Tibial nerve (tissue), 4 donors: ENCODE data around the gene RTN4. TPM values are rescaled to one million over a fixed set of nuclear protein-coding genes. Genes with fewer than 3 reads are reported as not detected.
A peak's percentile ranks its signal among the peaks of the same experiment; 100 is the strongest.

Source experiments
- DNase-seq, 2 donors: peaks; one replicate each; pipeline ENCODE4 v3.0.0-alpha.2; 2019; ENCODE audit warnings: low spot score in 2 of 2
- H3K27ac ChIP-seq, 4 donors: fragments of 200-600 bp; sonication (generic) in 3 of 4; one replicate each; pipeline ENCODE4 v1.5.1; 2017 to 2019; ENCODE audit warnings: mild to moderate bottlenecking in 1 of 4
- H3K27me3 ChIP-seq, 2 donors: fragments of 200-600 bp; sonication (generic) in 1 of 2; one replicate each; pipeline versions ENCODE4 v1.5.1 to v1.6.0; 2017 to 2019
- H3K36me3 ChIP-seq, 3 donors: fragments of 200-600 bp; sonication (generic); one replicate each; pipeline ENCODE4 v1.5.1; 2018 to 2019
- H3K4me1 ChIP-seq, 4 donors: fragments of 200-600 bp; sonication (generic) in 3 of 4; one replicate each; pipeline ENCODE4 v1.5.1; 2017 to 2019
- H3K4me3 ChIP-seq, 4 donors: fragments of 200-600 bp; sonication (generic) in 3 of 4; one replicate each; pipeline ENCODE4 v1.5.1; 2017 to 2019; ENCODE audit warnings: mild to moderate bottlenecking in 1 of 4, moderate library complexity in 1 of 4
- H3K9me3 ChIP-seq, 4 donors: fragments of 200-600 bp; sonication (generic) in 3 of 4; one replicate each; pipeline ENCODE4 v1.5.1; 2017 to 2019
- EP300 ChIP-seq, 2 donors: sonication (generic); formaldehyde crosslinking; IDR thresholded peaks; one replicate each; pipeline ENCODE4 v1.6.1; 2017; ENCODE audit warnings: antibody characterized with exemption in 2 of 2, mild to moderate bottlenecking in 1 of 2
- POLR2A ChIP-seq, 2 donors: fragments of 450-650 bp; IDR thresholded peaks; one replicate each; pipeline ENCODE4 v1.6.1; 2017; ENCODE audit warnings: antibody characterized with exemption in 2 of 2, mild to moderate bottlenecking in 2 of 2, moderate library complexity in 2 of 2
- WGBS, 2 donors: methylation state at CpG; one replicate each; pipeline ENCODE4 v1.1.5; 2018; 5-methylcytosine and 5-hydroxymethylcytosine counted together
- total RNA-seq, 4 donors: library from RNA; depleted of rRNA; stranded (reverse); fragments of >200 nt; gene quantifications; one replicate each; pipeline ENCODE4 v1.1.0, GENCODE V29; 2016
- TF ChIP-seq, protein P1 (sequence below), 5 experiments: fragments of 200-600 bp in 3 of 5; fragments of 450-650 bp in 2 of 5; sonication (generic) in 3 of 5; IDR thresholded peaks; one replicate each; pipeline ENCODE4 v1.5.1; 2016 to 2019; ENCODE audit warnings: antibody characterized with exemption in 5 of 5, mild to moderate bottlenecking in 3 of 5, moderate library complexity in 2 of 5

Gene RTN4
- total RNA-seq, 4 donors from 2014 or later: 232 to 245 (median 243) TPM

DNA sequence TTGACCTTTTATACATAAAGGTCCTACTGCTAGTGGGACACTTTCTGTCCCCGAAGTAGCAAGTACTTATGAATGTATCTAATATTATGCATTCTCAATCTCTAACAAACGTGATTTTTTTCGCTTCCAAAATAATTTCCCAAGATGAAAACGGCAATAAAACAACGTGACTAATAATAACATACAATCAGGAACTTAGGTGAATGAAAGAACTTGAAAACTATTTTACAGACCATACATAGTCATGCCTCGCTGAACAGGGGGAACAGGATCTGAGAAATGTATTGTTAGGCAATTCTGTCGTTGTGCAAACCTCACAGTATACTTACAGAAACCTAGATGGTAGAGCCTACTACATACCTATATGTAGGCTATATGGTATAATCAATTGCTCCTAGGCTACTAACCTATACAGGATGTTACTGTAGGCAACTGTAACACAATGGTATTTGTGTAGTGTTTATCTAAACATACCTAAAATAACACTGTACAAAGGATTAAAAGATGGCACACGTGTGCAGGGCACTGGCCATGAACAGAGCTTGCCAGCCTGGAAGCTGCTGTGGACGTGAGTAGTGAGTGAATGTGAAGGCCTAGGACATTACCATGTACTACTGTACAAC lies 2.5 kb downstream of the RTN4 start:
- H3K27ac ChIP-seq: peak overlapping the region; percentile 97 to 99 (median 99)
- H3K27me3 ChIP-seq: no peaks in the 10 kb centered on the region
- TF ChIP-seq POLR2A (IDR thresholded peaks at IDR 0.05) (no peak), EP300 (IDR thresholded peaks at IDR 0.05) (peak in 1 of 2 donors; percentile 24)
- H3K9me3 ChIP-seq: no peaks in the 10 kb centered on the region
- no peaks in the 10 kb centered on the region for H3K36me3 ChIP-seq
- H3K4me3 ChIP-seq: peak overlapping the region; percentile 71 to 98 (median 94)
- H3K4me1 ChIP-seq: peaks cover 0 to 65% (median 24%) of the 10 kb centered on the region in 4 donors
- 8 to 9% methylated on average over 9 of the region's 9 CpGs for WGBS, 2 donors
- no peak for DNase-seq

DNA sequence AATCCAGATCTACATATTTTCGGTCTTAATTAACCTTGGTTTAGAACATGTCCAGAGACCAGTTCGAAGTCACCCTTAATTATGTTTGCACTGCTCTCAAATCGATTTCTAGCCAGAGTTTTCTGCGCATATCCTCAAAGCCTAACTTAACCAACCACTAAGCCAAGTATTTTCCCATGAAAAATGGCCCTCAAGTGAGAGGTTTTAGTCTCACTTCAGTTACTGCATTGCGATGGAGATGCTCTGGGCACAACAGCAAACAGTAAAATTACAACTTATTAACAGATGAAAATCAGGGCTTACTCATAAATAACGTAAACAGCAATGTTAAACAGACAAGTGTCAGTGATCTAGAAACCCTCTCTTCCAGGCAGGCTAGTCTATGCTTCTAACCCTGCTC lies 4.5 kb downstream of the RTN4 start:
- Histone ChIP-seq H3K9me3 (no peaks in the 10 kb centered on the region), H3K4me3 (no peak overlapping the region), H3K27me3 (no peaks in the 10 kb centered on the region), H3K27ac (peak overlapping the region in 1 of 4 donors; percentile 28), H3K36me3 (no peaks in the 10 kb centered on the region), H3K4me1 (peaks cover 0 to 69% (median 22%) of the 10 kb centered on the region in 4 donors)
- WGBS, 2 donors: 75 to 76% methylated on average over 6 of the region's 6 CpGs
- no peak for TF ChIP-seq EP300 (IDR thresholded peaks at IDR 0.05)
- no peak for TF ChIP-seq POLR2A (IDR thresholded peaks at IDR 0.05)
- TF ChIP-seq, protein P1, sequence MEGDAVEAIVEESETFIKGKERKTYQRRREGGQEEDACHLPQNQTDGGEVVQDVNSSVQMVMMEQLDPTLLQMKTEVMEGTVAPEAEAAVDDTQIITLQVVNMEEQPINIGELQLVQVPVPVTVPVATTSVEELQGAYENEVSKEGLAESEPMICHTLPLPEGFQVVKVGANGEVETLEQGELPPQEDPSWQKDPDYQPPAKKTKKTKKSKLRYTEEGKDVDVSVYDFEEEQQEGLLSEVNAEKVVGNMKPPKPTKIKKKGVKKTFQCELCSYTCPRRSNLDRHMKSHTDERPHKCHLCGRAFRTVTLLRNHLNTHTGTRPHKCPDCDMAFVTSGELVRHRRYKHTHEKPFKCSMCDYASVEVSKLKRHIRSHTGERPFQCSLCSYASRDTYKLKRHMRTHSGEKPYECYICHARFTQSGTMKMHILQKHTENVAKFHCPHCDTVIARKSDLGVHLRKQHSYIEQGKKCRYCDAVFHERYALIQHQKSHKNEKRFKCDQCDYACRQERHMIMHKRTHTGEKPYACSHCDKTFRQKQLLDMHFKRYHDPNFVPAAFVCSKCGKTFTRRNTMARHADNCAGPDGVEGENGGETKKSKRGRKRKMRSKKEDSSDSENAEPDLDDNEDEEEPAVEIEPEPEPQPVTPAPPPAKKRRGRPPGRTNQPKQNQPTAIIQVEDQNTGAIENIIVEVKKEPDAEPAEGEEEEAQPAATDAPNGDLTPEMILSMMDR (IDR thresholded peaks at IDR 0.05): no peak
- DNase-seq: no peak

DNA sequence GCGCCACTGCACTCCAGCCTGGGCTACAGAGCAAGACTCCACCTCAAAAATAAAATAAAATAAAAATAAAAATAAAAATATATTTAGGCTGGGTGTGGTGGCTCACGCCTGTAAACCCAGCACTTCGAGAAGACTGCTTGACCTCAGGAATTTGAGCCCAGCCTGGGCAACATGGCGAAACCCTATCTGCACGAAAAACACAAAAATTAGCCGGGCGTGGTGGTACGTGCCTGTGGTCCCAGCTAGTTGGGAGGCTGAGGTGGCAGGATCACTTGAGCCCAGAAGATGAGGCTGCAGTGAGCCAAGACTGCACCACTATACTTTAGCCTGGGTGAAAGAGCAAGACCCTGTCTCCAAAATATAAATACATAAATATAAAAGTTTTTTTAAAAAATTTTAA lies 6.4 kb downstream of the RTN4 start:
- Histone ChIP-seq H3K9me3 (peaks cover 0 to under 1% (median 0%) of the 10 kb centered on the region in 4 donors), H3K4me3 (no peak overlapping the region), H3K27me3 (no peaks in the 10 kb centered on the region), H3K36me3 (no peaks in the 10 kb centered on the region), H3K4me1 (peaks cover 0 to 77% (median 26%) of the 10 kb centered on the region in 4 donors), H3K27ac (no peak overlapping the region)
- DNase-seq: no peak
- TF ChIP-seq, protein P1 (IDR thresholded peaks at IDR 0.05): no peak
- TF ChIP-seq EP300 (IDR thresholded peaks at IDR 0.05) (no peak), POLR2A (IDR thresholded peaks at IDR 0.05) (no peak)
- 92 to 94% methylated on average over 8 of the region's 8 CpGs for WGBS, 2 donors

DNA sequence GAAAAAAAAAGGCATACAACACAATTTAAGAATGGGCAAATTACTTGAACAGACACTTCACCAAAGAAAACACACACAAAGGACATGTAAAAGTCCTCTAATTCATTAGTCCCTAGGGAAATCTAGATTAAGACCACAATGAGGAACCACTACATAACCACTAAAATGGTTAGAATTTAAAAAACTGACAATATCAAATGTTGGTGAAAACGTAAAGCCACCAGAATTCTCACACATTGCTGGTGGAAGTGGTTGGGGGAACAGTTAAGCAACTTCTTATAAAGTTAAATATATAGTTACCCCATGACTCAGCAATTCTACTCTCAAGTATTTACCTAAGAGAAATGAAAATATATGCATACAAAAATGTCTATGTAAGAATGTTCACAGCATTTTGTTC lies 11.8 kb downstream of the RTN4 start:
- Histone ChIP-seq H3K4me1 (peaks cover 0 to 43% (median 11%) of the 10 kb centered on the region in 4 donors), H3K9me3 (peaks cover 0 to 16% (median 2%) of the 10 kb centered on the region in 4 donors), H3K27ac (no peak overlapping the region), H3K27me3 (no peaks in the 10 kb centered on the region), H3K36me3 (no peaks in the 10 kb centered on the region), H3K4me3 (no peak overlapping the region)
- 84 to 88% methylated on average over 1 of the region's 1 CpG for WGBS, 2 donors
- no peak for DNase-seq
- TF ChIP-seq POLR2A (IDR thresholded peaks at IDR 0.05) (no peak), EP300 (IDR thresholded peaks at IDR 0.05) (no peak)
- TF ChIP-seq, protein P1 (IDR thresholded peaks at IDR 0.05): no peak

DNA sequence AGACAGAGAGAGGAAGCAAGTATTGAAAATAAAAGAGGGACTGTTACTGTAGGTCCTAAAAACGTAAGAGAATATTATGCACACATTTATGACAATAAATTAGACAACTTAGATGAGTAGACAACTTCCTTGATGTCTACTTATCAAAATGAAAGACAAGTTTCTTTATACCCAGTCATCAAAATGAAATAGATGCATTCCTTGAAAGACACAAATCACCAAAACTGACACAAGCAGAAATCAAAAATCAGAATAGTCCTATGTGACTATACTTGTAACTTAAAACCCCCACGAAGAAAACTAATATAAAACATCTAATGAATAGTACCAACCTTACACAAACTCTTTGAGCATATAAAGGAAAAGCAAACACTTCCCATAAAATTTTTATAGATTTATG lies 14.5 kb downstream of the RTN4 start:
- H3K4me3 ChIP-seq: no peak overlapping the region
- 86 to 94% methylated on average over 2 of the region's 2 CpGs for WGBS, 2 donors
- TF ChIP-seq, protein P1 (IDR thresholded peaks at IDR 0.05): no peak
- TF ChIP-seq EP300 (IDR thresholded peaks at IDR 0.05) (no peak), POLR2A (IDR thresholded peaks at IDR 0.05) (no peak)
- peaks cover 0 to 43% (median 9%) of the 10 kb centered on the region in 4 donors for H3K4me1 ChIP-seq
- H3K9me3 ChIP-seq: peaks cover 0 to 16% (median 2%) of the 10 kb centered on the region in 4 donors
- no peaks in the 10 kb centered on the region for H3K27me3 ChIP-seq
- no peaks in the 10 kb centered on the region for H3K36me3 ChIP-seq
- no peak for DNase-seq
- no peak overlapping the region for H3K27ac ChIP-seq
